ENCODE data around the gene RAB1B. TPM values are rescaled to one million over a fixed set of nuclear protein-coding genes. Genes with fewer than 3 reads are reported as not detected.
A peak's percentile ranks its signal among the peaks of the same experiment; 100 is the strongest.

RAB1B gene
- total RNA-seq = 100 to 1,000 TPM; 117 to 153 (median 132) TPM
- polyA plus RNA-seq = 100 to 1,000 TPM; 129 to 132 TPM
- long read RNA-seq, donor 1, transcript RAB1B-201 (6 exons, 2,007 nt) = major isoform, 12 of 46 reads
- long read RNA-seq, donor 1, partial matches to known transcripts = 0 of 46 reads
- long read RNA-seq, donor 1, other reads (novel, unspliced or antisense) = 33 of 46 reads
- long read RNA-seq, donor 2, transcript RAB1B-201 (6 exons, 2,007 nt) = major isoform, 25 of 62 reads
- long read RNA-seq, donor 2, partial matches to known transcripts = 36 of 62 reads
- long read RNA-seq, donor 2, other reads (novel, unspliced or antisense) = 1 of 62 reads
- long read RNA-seq, donor 3, transcript RAB1B-201 (6 exons, 2,007 nt) = major isoform, 93 of 116 reads
- long read RNA-seq, donor 3, partial matches to known transcripts = 20 of 116 reads
- long read RNA-seq, donor 3, other reads (novel, unspliced or antisense) = 1 of 116 reads

DNA sequence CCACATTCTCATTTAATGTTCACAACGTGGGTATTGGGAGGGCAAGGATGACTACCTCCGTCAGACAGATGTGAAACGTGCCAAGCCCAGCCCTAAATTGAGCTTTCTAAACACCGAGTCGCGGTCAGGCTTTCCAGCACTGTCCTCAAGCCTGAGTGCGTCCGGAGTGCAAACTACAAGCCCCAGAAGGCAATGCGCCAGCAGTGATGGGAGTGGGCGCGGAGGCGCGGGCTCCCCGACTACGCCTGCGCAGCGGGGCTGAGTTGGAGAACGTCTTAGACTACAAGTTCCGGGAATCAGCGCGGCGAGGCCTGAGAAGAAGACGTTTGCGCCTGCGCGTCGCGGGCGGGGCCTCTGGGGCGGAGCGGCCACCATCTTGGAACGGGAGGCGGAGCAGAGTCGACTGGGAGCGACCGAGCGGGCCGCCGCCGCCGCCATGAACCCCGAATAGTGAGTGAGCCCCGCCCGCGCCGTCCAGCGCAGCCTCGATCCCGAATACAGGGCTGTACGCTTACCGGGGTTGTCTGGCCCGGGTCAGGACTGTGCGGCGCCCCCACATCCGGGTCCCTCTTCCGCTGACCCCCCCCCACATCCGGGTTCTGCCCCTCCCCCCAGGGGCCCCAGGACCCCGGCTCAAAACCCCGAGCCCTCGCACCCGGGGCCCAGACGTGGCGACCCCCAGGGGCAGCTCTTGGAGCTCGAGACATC, at the start of gene RAB1B:
TSS of gene RAB1B (plus strand) at position 396 of the 708 bp plus-strand sequence. CDS start at position 437, 41 bp downstream.
- Histone ChIP-seq H3K27me3 (no peaks in the 10 kb centered on the region), H3K9me3 (no peaks in the 10 kb centered on the region), H3K4me3 (peak within 1 kb of the TSS; percentile 61 to 97 (median 89)), H3K36me3 (peaks cover 0 to 63% (median 16%) of the 10 kb centered on the region in 9 donors), H3K27ac (peak within 1 kb of the TSS; percentile 84 to 99 (median 98)), H3K4me1 (peaks cover 7 to 33% (median 24%) of the 10 kb centered on the region in 9 donors)
- ATAC-seq = peak; percentile 85 to 95 (median 92)
- peak; percentile 100 for DNase-seq
- TF ChIP-seq, protein P1, sequence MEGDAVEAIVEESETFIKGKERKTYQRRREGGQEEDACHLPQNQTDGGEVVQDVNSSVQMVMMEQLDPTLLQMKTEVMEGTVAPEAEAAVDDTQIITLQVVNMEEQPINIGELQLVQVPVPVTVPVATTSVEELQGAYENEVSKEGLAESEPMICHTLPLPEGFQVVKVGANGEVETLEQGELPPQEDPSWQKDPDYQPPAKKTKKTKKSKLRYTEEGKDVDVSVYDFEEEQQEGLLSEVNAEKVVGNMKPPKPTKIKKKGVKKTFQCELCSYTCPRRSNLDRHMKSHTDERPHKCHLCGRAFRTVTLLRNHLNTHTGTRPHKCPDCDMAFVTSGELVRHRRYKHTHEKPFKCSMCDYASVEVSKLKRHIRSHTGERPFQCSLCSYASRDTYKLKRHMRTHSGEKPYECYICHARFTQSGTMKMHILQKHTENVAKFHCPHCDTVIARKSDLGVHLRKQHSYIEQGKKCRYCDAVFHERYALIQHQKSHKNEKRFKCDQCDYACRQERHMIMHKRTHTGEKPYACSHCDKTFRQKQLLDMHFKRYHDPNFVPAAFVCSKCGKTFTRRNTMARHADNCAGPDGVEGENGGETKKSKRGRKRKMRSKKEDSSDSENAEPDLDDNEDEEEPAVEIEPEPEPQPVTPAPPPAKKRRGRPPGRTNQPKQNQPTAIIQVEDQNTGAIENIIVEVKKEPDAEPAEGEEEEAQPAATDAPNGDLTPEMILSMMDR (IDR thresholded peaks at IDR 0.05) = no peak
- intact Hi-C loops (cut with DNase I) = no loop called here
- 0 to 1% methylated on average over 62 to 64 of the region's 64 CpGs for WGBS, 2 donors

DNA sequence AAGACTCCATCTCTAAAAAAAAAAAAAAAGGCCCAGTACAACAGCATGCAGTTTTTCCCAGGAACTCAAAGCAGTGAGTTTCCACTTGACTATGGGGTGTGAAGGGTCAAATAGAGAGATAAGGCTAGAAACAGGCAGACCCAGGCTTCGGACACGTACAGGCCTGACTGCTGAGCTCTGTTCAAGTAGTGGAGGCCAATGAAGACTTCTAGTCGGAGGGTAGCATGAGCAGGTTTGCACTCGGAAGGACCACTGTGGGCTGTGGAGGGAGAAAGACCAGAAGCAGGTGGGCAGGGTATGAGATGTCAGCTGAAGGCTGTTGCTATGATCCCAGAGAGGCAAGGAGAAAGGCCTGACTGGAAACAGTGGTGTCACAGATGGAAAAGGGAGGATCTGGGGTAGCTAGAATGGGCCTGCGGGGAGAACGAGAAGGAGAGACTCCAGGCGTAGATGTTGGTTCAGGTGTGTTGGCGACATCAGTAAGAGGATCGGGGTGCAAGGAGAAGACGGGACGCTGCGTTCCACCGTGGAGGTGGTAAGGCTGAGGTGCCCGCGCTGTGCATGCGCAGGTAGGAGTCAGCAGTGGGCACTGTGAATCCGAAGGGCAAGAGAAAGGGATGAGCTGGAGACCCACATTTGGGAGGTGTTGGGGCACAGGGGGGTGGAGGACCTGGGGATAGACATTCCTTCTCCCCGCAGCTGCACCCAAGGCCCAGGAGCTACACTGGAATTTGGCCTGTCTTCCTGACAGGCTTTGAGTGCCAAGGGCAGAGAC, 49.4 kb upstream of the RAB1B start:
- no peak overlapping the region for H3K4me3 ChIP-seq
- intact Hi-C loops (cut with DNase I) = no loop called here
- peaks cover 0 to 89% (median 33%) of the 10 kb centered on the region in 9 donors for H3K36me3 ChIP-seq

DNA sequence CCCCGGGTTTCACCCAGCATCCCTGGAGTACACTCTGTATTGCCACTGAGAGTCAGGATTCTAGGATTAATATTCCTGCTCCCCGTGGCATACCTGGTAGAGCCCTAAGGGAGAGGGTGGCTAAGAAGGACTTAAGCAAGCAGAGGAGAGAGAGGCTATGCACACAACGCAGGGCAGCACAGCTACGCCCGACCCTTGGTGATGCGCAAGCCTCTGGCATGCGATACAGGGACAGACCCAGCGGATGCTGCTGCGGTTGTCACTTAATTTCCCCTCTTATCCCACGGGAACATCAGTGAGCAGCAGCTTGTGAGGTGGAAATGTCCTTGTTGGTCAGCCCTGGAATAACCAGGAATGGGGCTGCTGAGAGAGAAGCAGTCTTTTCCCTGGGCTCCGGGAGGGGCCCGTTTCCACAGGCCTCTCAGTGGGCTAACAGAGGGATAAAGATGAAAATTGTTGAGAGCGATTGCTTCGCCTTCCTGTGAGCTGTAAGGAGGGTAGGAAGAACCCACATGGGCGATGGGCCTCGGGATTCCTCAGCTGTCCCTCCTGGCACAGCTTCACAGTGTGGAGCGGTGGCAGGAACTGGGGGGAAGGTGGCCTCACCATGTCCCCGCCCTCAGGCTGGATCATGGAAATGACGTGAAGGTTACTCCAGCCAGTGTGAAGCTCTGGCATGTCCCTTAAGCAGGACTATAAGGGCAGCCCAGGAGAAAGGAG, 48.4 kb upstream of the RAB1B start:
- intact Hi-C loops (cut with DNase I) = loop anchor here in 4 of 10 donors (5.0 to 10.0 kb wide), 3 partner anchors 62 to 107 kb away; partner anchors contain the start of gene YIF1A (in 2 of the 4)
- H3K27me3 ChIP-seq = no peaks in the 10 kb centered on the region
- H3K9me3 ChIP-seq = no peaks in the 10 kb centered on the region
- TF ChIP-seq, protein P1 (IDR thresholded peaks at IDR 0.05) = no peak
- H3K36me3 ChIP-seq = peaks cover 0 to 90% (median 37%) of the 10 kb centered on the region in 9 donors
- no peak overlapping the region for H3K4me3 ChIP-seq
- WGBS, 2 donors = 88 to 89% methylated on average over 19 of the region's 19 CpGs
- no peak overlapping the region for H3K27ac ChIP-seq
- peaks cover 0 to 10% (median 0%) of the 10 kb centered on the region in 9 donors for H3K4me1 ChIP-seq
- DNase-seq (no peak), ATAC-seq (no peak)

More for the DNA sequence above, 49.4 kb upstream of the RAB1B start:
- Histone ChIP-seq H3K27me3 (no peaks in the 10 kb centered on the region), H3K9me3 (no peaks in the 10 kb centered on the region), H3K27ac (no peak overlapping the region), H3K4me1 (peaks cover 0 to 10% (median 0%) of the 10 kb centered on the region in 9 donors)
- no peak for ATAC-seq
- TF ChIP-seq, protein P1 (IDR thresholded peaks at IDR 0.05) = no peak
- DNase-seq = no peak
- WGBS, 2 donors = 94 to 95% methylated on average over 18 of the region's 18 CpGs

Data from heart right ventricle (tissue), 16 donors.